ENCODE measurements around the gene IQCC. TPM values are rescaled to one million over a fixed set of nuclear protein-coding genes. Genes with fewer than 3 reads are reported as not detected.

Gene IQCC
- polyA plus RNA-seq, 1 donor (not counting 4 experiments of a cell fraction or from before 2014, with no cell fraction given) = 1.5 TPM

DNA sequence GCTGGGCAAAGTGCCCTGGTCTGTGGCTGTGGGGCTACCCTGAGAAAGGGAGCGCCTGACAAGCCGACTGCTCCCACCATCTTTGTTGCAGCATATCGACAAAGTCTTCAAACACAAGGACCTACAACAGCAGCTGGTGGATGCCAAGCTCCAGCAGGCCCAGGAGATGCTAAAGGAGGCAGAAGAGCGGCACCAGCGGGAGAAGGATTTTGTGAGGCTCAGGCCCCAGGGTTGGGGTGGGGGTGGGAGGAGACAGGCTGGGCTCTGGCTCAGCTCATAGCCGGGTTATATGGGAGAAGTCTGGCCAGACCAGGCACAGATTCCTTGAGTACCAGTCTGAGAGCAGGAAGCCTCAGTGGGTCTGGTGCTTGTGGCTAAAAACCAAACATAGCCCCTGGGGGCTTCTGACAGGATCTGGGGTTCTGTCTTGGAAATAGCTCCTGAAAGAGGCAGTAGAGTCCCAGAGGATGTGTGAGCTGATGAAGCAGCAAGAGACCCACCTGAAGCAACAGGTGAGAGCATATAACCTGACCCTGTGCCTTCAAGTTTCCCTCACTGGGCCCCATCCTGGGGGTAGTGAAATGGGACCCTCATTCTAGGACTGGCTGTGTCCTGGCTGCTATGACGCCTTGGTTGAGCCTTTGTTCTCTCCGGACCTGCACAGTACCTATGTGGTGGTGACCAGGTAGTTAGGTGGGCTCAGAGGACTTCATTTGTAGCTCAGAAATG, 13.1 kb upstream of the IQCC start:
- Histone ChIP-seq H3K4me1 (ENCODE audit: control insufficient read depth, extremely low read depth, insufficient read depth, low read length) (no peaks in the 10 kb centered on the region), H3K9me3 (ENCODE audit: control insufficient read depth, low read depth, low read length) (no peaks in the 10 kb centered on the region), H3K4me2 (ENCODE audit: control insufficient read depth, extremely low read depth, insufficient read depth, low read depth, low read length) (no peak overlapping the region), H4K20me1 (ENCODE audit: control insufficient read depth, extremely low read depth, insufficient read depth, low read length) (no peaks in the 10 kb centered on the region), H2AFZ (ENCODE audit: control insufficient read depth, low read length) (no peak overlapping the region), H3K27ac (ENCODE audit: control insufficient read depth, insufficient read depth, low read length) (no peak overlapping the region), H3K9me1 (ENCODE audit: control insufficient read depth, extremely low read depth, insufficient read depth, low read length) (no peaks in the 10 kb centered on the region), H3K27me3 (ENCODE audit: control insufficient read depth, extremely low read depth, insufficient read depth, low read length) (no peaks in the 10 kb centered on the region), H3K4me3 (ENCODE audit: control insufficient read depth in 2 of 3, extremely low read depth in 1 of 3, insufficient read depth in 2 of 3, low read depth in 1 of 3, low read length in 3 of 3) (no peak overlapping the region), H3K9ac (ENCODE audit: control insufficient read depth, extremely low read depth, insufficient read depth, low read length) (no peak overlapping the region), H3K36me3 (ENCODE audit: control insufficient read depth in 2 of 2, extremely low read depth in 1 of 2, insufficient read depth in 2 of 2, low read length in 2 of 2) (peaks cover 53 to 77% of the 10 kb centered on the region in 2 experiments), H3K79me2 (ENCODE audit: control insufficient read depth, insufficient read depth, low read length) (peaks cover 7% of the 10 kb centered on the region)
- TF ChIP-seq, protein P1, sequence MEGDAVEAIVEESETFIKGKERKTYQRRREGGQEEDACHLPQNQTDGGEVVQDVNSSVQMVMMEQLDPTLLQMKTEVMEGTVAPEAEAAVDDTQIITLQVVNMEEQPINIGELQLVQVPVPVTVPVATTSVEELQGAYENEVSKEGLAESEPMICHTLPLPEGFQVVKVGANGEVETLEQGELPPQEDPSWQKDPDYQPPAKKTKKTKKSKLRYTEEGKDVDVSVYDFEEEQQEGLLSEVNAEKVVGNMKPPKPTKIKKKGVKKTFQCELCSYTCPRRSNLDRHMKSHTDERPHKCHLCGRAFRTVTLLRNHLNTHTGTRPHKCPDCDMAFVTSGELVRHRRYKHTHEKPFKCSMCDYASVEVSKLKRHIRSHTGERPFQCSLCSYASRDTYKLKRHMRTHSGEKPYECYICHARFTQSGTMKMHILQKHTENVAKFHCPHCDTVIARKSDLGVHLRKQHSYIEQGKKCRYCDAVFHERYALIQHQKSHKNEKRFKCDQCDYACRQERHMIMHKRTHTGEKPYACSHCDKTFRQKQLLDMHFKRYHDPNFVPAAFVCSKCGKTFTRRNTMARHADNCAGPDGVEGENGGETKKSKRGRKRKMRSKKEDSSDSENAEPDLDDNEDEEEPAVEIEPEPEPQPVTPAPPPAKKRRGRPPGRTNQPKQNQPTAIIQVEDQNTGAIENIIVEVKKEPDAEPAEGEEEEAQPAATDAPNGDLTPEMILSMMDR (optimal IDR thresholded peaks at IDR 0.05 in 1 of 3, IDR thresholded peaks at IDR 0.05 in 1 of 3, conservative IDR thresholded peaks at IDR 0.05 in 1 of 3; ENCODE audit: extremely low read depth in 1 of 3, insufficient read depth in 2 of 3, low read length in 3 of 3) = no peak
- TF ChIP-seq EZH2 (IDR thresholded peaks at IDR 0.05; ENCODE audit: low read length) = no peak
- dilution Hi-C loops (cut with MboI; ENCODE audit: extremely low pct_ligation_motif_present, low sequenced_read_pairs) = no loop called here
- DNase-seq (ENCODE audit: low read depth, low spot score) (no peak), FAIRE-seq (no peak)

- dilution Hi-C loops (cut with MboI; ENCODE audit: extremely low pct_ligation_motif_present, low sequenced_read_pairs) = no loop called here
- no peak overlapping the region for H3K4me3 ChIP-seq (ENCODE audit: control insufficient read depth in 2 of 3, extremely low read depth in 1 of 3, insufficient read depth in 2 of 3, low read depth in 1 of 3, low read length in 3 of 3)
- no peaks in the 10 kb centered on the region for H3K9me3 ChIP-seq (ENCODE audit: control insufficient read depth, low read depth, low read length)
- no peak overlapping the region for H3K9ac ChIP-seq (ENCODE audit: control insufficient read depth, extremely low read depth, insufficient read depth, low read length)
- FAIRE-seq = no peak
- DNase-seq (ENCODE audit: low read depth, low spot score) = no peak
- H3K4me2 ChIP-seq (ENCODE audit: control insufficient read depth, extremely low read depth, insufficient read depth, low read depth, low read length) = no peak overlapping the region
- H3K79me2 ChIP-seq (ENCODE audit: control insufficient read depth, insufficient read depth, low read length) = no peaks in the 10 kb centered on the region
- no peaks in the 10 kb centered on the region for H4K20me1 ChIP-seq (ENCODE audit: control insufficient read depth, extremely low read depth, insufficient read depth, low read length)
- H3K27ac ChIP-seq (ENCODE audit: control insufficient read depth, insufficient read depth, low read length) = no peak overlapping the region
- H3K36me3 ChIP-seq (ENCODE audit: control insufficient read depth in 2 of 2, extremely low read depth in 1 of 2, insufficient read depth in 2 of 2, low read length in 2 of 2) = peaks cover 43 to 64% of the 10 kb centered on the region in 2 experiments
- H3K9me1 ChIP-seq (ENCODE audit: control insufficient read depth, extremely low read depth, insufficient read depth, low read length) = no peaks in the 10 kb centered on the region
- peaks cover 2% of the 10 kb centered on the region for H3K4me1 ChIP-seq (ENCODE audit: control insufficient read depth, extremely low read depth, insufficient read depth, low read length)
- no peaks in the 10 kb centered on the region for H3K27me3 ChIP-seq (ENCODE audit: control insufficient read depth, extremely low read depth, insufficient read depth, low read length)
- H2AFZ ChIP-seq (ENCODE audit: control insufficient read depth, low read length) = no peak overlapping the region
- TF ChIP-seq EZH2 (IDR thresholded peaks at IDR 0.05; ENCODE audit: low read length) = no peak
- TF ChIP-seq, protein P1 (optimal IDR thresholded peaks at IDR 0.05 in 1 of 3, IDR thresholded peaks at IDR 0.05 in 1 of 3, conservative IDR thresholded peaks at IDR 0.05 in 1 of 3; ENCODE audit: extremely low read depth in 1 of 3, insufficient read depth in 2 of 3, low read length in 3 of 3) = no peak
Measured at GRCh38 chr1:32194984-32195383, 10.5 kb upstream of the IQCC start.

All from keratinocyte (primary cell).